ENCODE results near the gene SLC1A4.

The SLC1A4 gene

DNA sequence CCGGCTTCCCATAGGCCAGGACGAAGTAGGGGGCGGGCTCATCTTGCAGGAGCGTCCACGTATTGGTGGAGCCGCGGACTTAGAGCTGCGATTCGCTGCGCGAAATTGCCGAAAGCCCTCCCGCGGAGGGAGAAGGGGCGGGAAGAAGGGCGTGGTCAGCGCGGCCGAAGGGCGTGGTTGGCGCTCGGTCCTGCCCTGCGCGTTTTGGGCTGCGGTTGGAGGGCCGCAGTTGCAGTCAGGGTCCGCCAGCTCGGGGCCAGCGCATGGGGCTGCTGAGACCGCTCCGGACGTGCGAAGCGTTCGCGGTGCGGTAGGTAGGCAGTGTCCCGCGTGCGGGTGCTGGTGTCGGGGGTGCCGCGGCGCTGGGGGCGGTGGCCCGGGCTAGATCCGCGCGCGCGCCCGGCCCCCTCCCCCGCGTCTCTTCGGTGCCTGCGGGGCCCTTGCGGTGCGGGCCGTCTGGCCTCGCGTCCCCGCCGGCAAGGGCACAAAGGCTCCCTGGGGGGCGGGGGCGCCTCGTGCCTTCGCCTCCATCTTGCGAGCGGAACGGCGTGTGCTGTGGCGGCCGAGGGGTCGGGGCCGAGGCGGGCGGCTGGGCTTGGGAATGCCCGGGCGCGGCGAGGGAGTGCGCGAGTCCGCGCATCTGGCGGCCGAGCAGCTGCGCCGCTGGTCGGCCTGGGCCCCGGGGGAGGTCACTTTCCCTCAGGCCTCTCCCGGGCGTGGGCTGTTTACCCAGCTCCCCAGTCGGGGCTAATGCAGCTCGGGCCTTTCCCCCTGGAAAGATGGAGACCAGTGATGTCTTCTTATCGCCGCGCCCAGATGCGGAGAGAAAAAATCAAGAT lies 67.2 kb downstream of the SLC1A4 start, which contains the start of gene CEP68:
Gene CEP68, plus strand, starts transcription at position 202 of the 839 bp plus-strand sequence. CDS start 13,029 bp downstream, outside the sequence.
- peaks cover 0 to 7% of the 10 kb centered on the region in 2 experiments for H3K27me3 ChIP-seq (ENCODE audit: control insufficient read depth in 1 of 2, insufficient read depth in 1 of 2, low read length in 2 of 2)
- 1% methylated on average over 87 of the region's 99 CpGs for WGBS

DNA sequence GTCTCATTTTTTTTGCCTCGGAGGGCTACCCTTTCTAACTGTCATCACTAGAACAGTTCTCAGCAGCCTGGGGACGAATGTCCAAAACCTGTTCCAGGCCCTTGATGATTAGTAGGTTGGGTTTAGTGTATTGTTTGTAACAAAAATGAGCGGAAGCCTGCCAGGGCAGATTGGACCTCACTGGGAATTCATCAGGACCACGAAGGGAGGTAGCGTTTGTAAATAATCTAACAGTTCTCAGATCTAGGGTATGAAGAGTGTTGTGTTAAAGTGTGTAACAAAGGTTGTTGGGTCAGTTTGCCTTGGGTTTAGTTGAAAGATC lies 67.8 kb downstream of the SLC1A4 start:
- H3K27ac ChIP-seq (ENCODE audit: low read length, poor library complexity, severe bottlenecking): no peak overlapping the region
- peak overlapping the region; percentile 94 for H3K9ac ChIP-seq (ENCODE audit: low read length)
- H3K9me3 ChIP-seq (ENCODE audit: control insufficient read depth, low read length): no peaks in the 10 kb centered on the region
- peaks cover 8% of the 10 kb centered on the region for H3K4me1 ChIP-seq (ENCODE audit: control insufficient read depth, insufficient read depth, low read depth, low read length)
- no peak overlapping the region for H2BK5ac ChIP-seq (ENCODE audit: low read depth, low read length, poor library complexity, severe bottlenecking)
- no peak overlapping the region for H3K14ac ChIP-seq (ENCODE audit: low read length in 2 of 2)
- H3K4me2 ChIP-seq (ENCODE audit: low read length, poor library complexity, severe bottlenecking): peak overlapping the region; percentile 75
- H3K79me1 ChIP-seq (replicated peaks; ENCODE audit: low read length, poor library complexity, severe bottlenecking): peaks cover 14% of the 10 kb centered on the region
- H3K27me3 ChIP-seq (ENCODE audit: control insufficient read depth in 1 of 2, insufficient read depth in 1 of 2, low read length in 2 of 2): peaks cover 0 to 7% of the 10 kb centered on the region in 2 experiments
- no peak overlapping the region for H2BK12ac ChIP-seq (ENCODE audit: low read length in 2 of 2)
- H2AK5ac ChIP-seq (ENCODE audit: low read length, severe bottlenecking): no peak overlapping the region
- peak overlapping the region in 1 of 2 experiments; percentile 17 for H3K4ac ChIP-seq (ENCODE audit: low read depth in 1 of 2, low read length in 2 of 2)
- H3K23ac ChIP-seq (ENCODE audit: low read length in 2 of 2): no peak overlapping the region
- H4K8ac ChIP-seq (ENCODE audit: low read length): no peak overlapping the region
- WGBS: 22% methylated on average over 5 of the region's 5 CpGs
- peaks cover 0 to 5% of the 10 kb centered on the region in 2 experiments for H3K36me3 ChIP-seq (ENCODE audit: control insufficient read depth in 1 of 2, insufficient read depth in 2 of 2, low read depth in 1 of 2, low read length in 2 of 2)
- H3K18ac ChIP-seq (ENCODE audit: low read depth in 1 of 2, low read length in 2 of 2): peak overlapping the region in 1 of 2 experiments; percentile 61
- H2AFZ ChIP-seq (ENCODE audit: low read depth, low read length): no peak overlapping the region
- no peak overlapping the region for H2BK15ac ChIP-seq (ENCODE audit: low read depth, poor library complexity, severe bottlenecking)
- no peak for DNase-seq
- peak overlapping the region; percentile 90 to 92 for H3K4me3 ChIP-seq (ENCODE audit: insufficient read depth in 1 of 2, low read depth in 1 of 2, low read length in 2 of 2)
- no peak overlapping the region for H2BK120ac ChIP-seq (ENCODE audit: low read depth, low read length)
- H4K91ac ChIP-seq (ENCODE audit: low read length): no peak overlapping the region

More for the DNA sequence above, 67.2 kb downstream of the SLC1A4 start, which contains the start of gene CEP68:
- Histone ChIP-seq H2BK12ac (ENCODE audit: low read length in 2 of 2) (peak within 1 kb of the TSS; percentile 31 to 44), H3K4me3 (ENCODE audit: insufficient read depth in 1 of 2, low read depth in 1 of 2, low read length in 2 of 2) (peak within 1 kb of the TSS; percentile 90 to 92), H3K79me1 (replicated peaks; ENCODE audit: low read length, poor library complexity, severe bottlenecking) (peaks cover 9% of the 10 kb centered on the region), H4K91ac (ENCODE audit: low read length) (no peak within 1 kb of the TSS), H3K4me1 (ENCODE audit: control insufficient read depth, insufficient read depth, low read depth, low read length) (peaks cover 6% of the 10 kb centered on the region), H3K9me3 (ENCODE audit: control insufficient read depth, low read length) (no peaks in the 10 kb centered on the region), H3K9ac (ENCODE audit: low read length) (peak within 1 kb of the TSS; percentile 94), H2BK15ac (ENCODE audit: low read depth, poor library complexity, severe bottlenecking) (no peak within 1 kb of the TSS), H3K23ac (ENCODE audit: low read length in 2 of 2) (peak within 1 kb of the TSS in 1 of 2 experiments; percentile 81), H3K18ac (ENCODE audit: low read depth in 1 of 2, low read length in 2 of 2) (peak within 1 kb of the TSS in 1 of 2 experiments; percentile 61), H3K27ac (ENCODE audit: low read length, poor library complexity, severe bottlenecking) (no peak within 1 kb of the TSS), H3K4me2 (ENCODE audit: low read length, poor library complexity, severe bottlenecking) (peak within 1 kb of the TSS; percentile 100), H4K8ac (ENCODE audit: low read length) (peak within 1 kb of the TSS; percentile 76), H3K36me3 (ENCODE audit: control insufficient read depth in 1 of 2, insufficient read depth in 2 of 2, low read depth in 1 of 2, low read length in 2 of 2) (peaks cover 0 to 5% of the 10 kb centered on the region in 2 experiments), H3K4ac (ENCODE audit: low read depth in 1 of 2, low read length in 2 of 2) (peak within 1 kb of the TSS in 1 of 2 experiments; percentile 17), H2AFZ (ENCODE audit: low read depth, low read length) (peak within 1 kb of the TSS; percentile 100), H2BK5ac (ENCODE audit: low read depth, low read length, poor library complexity, severe bottlenecking) (no peak within 1 kb of the TSS), H2AK5ac (ENCODE audit: low read length, severe bottlenecking) (no peak within 1 kb of the TSS), H2BK120ac (ENCODE audit: low read depth, low read length) (peak within 1 kb of the TSS; percentile 52), H3K14ac (ENCODE audit: low read length in 2 of 2) (peak within 1 kb of the TSS in 1 of 2 experiments; percentile 87)
- DNase-seq: peak; percentile 97

- Histone ChIP-seq H3K9me3 (ENCODE audit: control insufficient read depth, low read length) (no peaks in the 10 kb centered on the region), H3K4me3 (ENCODE audit: insufficient read depth in 1 of 2, low read depth in 1 of 2, low read length in 2 of 2) (peak overlapping the region in 1 of 2 experiments; percentile 92), H3K9ac (ENCODE audit: low read length) (peak overlapping the region; percentile 94), H3K27me3 (ENCODE audit: control insufficient read depth in 1 of 2, insufficient read depth in 1 of 2, low read length in 2 of 2) (peaks cover 0 to 7% of the 10 kb centered on the region in 2 experiments), H2AFZ (ENCODE audit: low read depth, low read length) (no peak overlapping the region), H3K4me2 (ENCODE audit: low read length, poor library complexity, severe bottlenecking) (peak overlapping the region; percentile 36), H3K23ac (ENCODE audit: low read length in 2 of 2) (no peak overlapping the region), H4K91ac (ENCODE audit: low read length) (no peak overlapping the region), H2BK5ac (ENCODE audit: low read depth, low read length, poor library complexity, severe bottlenecking) (no peak overlapping the region), H3K18ac (ENCODE audit: low read depth in 1 of 2, low read length in 2 of 2) (no peak overlapping the region), H2BK120ac (ENCODE audit: low read depth, low read length) (no peak overlapping the region), H3K36me3 (ENCODE audit: control insufficient read depth in 1 of 2, insufficient read depth in 2 of 2, low read depth in 1 of 2, low read length in 2 of 2) (peaks cover 0 to 5% of the 10 kb centered on the region in 2 experiments), H3K27ac (ENCODE audit: low read length, poor library complexity, severe bottlenecking) (no peak overlapping the region), H4K8ac (ENCODE audit: low read length) (no peak overlapping the region), H3K14ac (ENCODE audit: low read length in 2 of 2) (no peak overlapping the region), H3K4ac (ENCODE audit: low read depth in 1 of 2, low read length in 2 of 2) (no peak overlapping the region), H2BK12ac (ENCODE audit: low read length in 2 of 2) (no peak overlapping the region), H3K4me1 (ENCODE audit: control insufficient read depth, insufficient read depth, low read depth, low read length) (peaks cover 8% of the 10 kb centered on the region), H3K79me1 (replicated peaks; ENCODE audit: low read length, poor library complexity, severe bottlenecking) (peaks cover 15% of the 10 kb centered on the region), H2AK5ac (ENCODE audit: low read length, severe bottlenecking) (no peak overlapping the region), H2BK15ac (ENCODE audit: low read depth, poor library complexity, severe bottlenecking) (no peak overlapping the region)
- no peak for DNase-seq
- WGBS: 86% methylated on average over 6 of the region's 6 CpGs
Measured at GRCh38 chr2:65057391-65058052, 68.3 kb downstream of the SLC1A4 start.

DNA sequence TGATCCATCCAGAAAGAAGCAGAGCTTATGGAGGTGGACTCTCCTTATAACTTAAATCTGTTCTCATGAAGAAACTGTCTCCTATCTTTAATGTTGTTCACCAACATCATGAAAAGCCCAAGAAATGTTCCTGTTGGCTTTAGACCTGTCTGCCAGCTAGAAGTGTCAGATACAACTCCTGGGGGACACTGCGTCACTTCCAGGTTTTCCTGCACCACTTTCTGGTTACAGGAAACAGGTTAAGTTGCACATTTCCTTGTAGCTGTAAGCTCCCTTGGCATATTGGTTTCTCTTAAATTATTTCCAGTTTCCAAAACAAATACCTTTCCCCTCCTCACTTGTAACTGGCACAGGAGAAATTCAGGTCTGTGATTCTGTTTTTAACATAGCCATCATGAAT lies 69.9 kb downstream of the SLC1A4 start:
- WGBS: 97% methylated on average over 1 of the region's 1 CpG
- Histone ChIP-seq H3K36me3 (ENCODE audit: control insufficient read depth in 1 of 2, insufficient read depth in 2 of 2, low read depth in 1 of 2, low read length in 2 of 2) (peaks cover 3 to 5% of the 10 kb centered on the region in 2 experiments), H2BK15ac (ENCODE audit: low read depth, poor library complexity, severe bottlenecking) (no peak overlapping the region), H3K27me3 (ENCODE audit: control insufficient read depth in 1 of 2, insufficient read depth in 1 of 2, low read length in 2 of 2) (peaks cover 0 to 7% of the 10 kb centered on the region in 2 experiments), H2AK5ac (ENCODE audit: low read length, severe bottlenecking) (no peak overlapping the region), H4K8ac (ENCODE audit: low read length) (no peak overlapping the region), H3K18ac (ENCODE audit: low read depth in 1 of 2, low read length in 2 of 2) (no peak overlapping the region), H2AFZ (ENCODE audit: low read depth, low read length) (no peak overlapping the region), H3K23ac (ENCODE audit: low read length in 2 of 2) (no peak overlapping the region), H3K27ac (ENCODE audit: low read length, poor library complexity, severe bottlenecking) (no peak overlapping the region), H3K14ac (ENCODE audit: low read length in 2 of 2) (no peak overlapping the region), H3K4me3 (ENCODE audit: insufficient read depth in 1 of 2, low read depth in 1 of 2, low read length in 2 of 2) (no peak overlapping the region), H3K79me1 (replicated peaks; ENCODE audit: low read length, poor library complexity, severe bottlenecking) (peaks cover 23% of the 10 kb centered on the region), H4K91ac (ENCODE audit: low read length) (no peak overlapping the region), H3K4ac (ENCODE audit: low read depth in 1 of 2, low read length in 2 of 2) (no peak overlapping the region), H2BK5ac (ENCODE audit: low read depth, low read length, poor library complexity, severe bottlenecking) (no peak overlapping the region), H3K9ac (ENCODE audit: low read length) (no peak overlapping the region), H3K4me2 (ENCODE audit: low read length, poor library complexity, severe bottlenecking) (no peak overlapping the region), H3K9me3 (ENCODE audit: control insufficient read depth, low read length) (no peaks in the 10 kb centered on the region), H2BK12ac (ENCODE audit: low read length in 2 of 2) (no peak overlapping the region), H3K4me1 (ENCODE audit: control insufficient read depth, insufficient read depth, low read depth, low read length) (peaks cover 9% of the 10 kb centered on the region), H2BK120ac (ENCODE audit: low read depth, low read length) (no peak overlapping the region)
- no peak for DNase-seq
